HepG2 (cell line): Measurements from ENCODE around the gene SCYGR5. TPM values are rescaled to one million over a fixed set of nuclear protein-coding genes. Genes with fewer than 3 reads are reported as not detected.

Experiments
- EZH2 ChIP-seq: conservative IDR thresholded peaks from 2 replicates; pipeline ENCODE4 v1.6.1; 2012; ENCODE audit warnings: mild to moderate bottlenecking, low read depth, low read length, moderate library complexity
- GZF1 ChIP-seq: sonication (generic); formaldehyde crosslinking; IDR thresholded peaks from 2 replicates; pipeline ENCODE4 v1.5.1; 2020; ENCODE audit warnings: mild to moderate bottlenecking, missing genetic modification reagents
- HNF1A ChIP-seq, 2 experiments: sonication (generic) in 1 of 2; formaldehyde crosslinking in 1 of 2; IDR thresholded peaks; 2 replicates each; pipeline versions ENCODE4 v1.4.0 to v1.6.1; 2016 to 2020; ENCODE audit warnings: borderline replicate concordance in 1 of 2, low read depth in 1 of 2, mild to moderate bottlenecking in 1 of 2, missing genetic modification reagents in 1 of 2
- JUN ChIP-seq: sonication (generic); formaldehyde crosslinking; IDR thresholded peaks from 2 replicates; pipeline ENCODE4 v1.4.0; 2020; ENCODE audit warnings: mild to moderate bottlenecking, missing genetic modification reagents
- KLF11 ChIP-seq: IDR thresholded peaks from 2 replicates; pipeline ENCODE4 v1.6.1; 2016; ENCODE audit warnings: missing compliant biosample characterization
- NR2C2 ChIP-seq: sonication (generic); formaldehyde crosslinking; IDR thresholded peaks from 2 replicates; pipeline ENCODE4 v1.4.0; 2020; ENCODE audit warnings: missing genetic modification reagents, mild to moderate bottlenecking, moderate library complexity, borderline replicate concordance
- NR2F6 ChIP-seq, 2 experiments: IDR thresholded peaks; 2 replicates each; pipeline ENCODE4 v1.6.1; 2016; ENCODE audit warnings: antibody characterized with exemption in 1 of 2, mild to moderate bottlenecking in 1 of 2
- RXRB ChIP-seq: IDR thresholded peaks from 2 replicates; pipeline ENCODE4 v1.6.1; 2016; ENCODE audit warnings: borderline replicate concordance, missing genetic modification reagents, missing compliant biosample characterization
- SAFB2 ChIP-seq: sonication (generic); formaldehyde crosslinking; IDR thresholded peaks from 2 replicates; pipeline ENCODE4 v1.5.1; 2020; ENCODE audit warnings: missing genetic modification reagents, low read depth, mild to moderate bottlenecking, borderline replicate concordance
- ZNF121 ChIP-seq: sonication (generic); formaldehyde crosslinking; IDR thresholded peaks from 2 replicates; pipeline ENCODE4 v1.5.0; 2020; ENCODE audit warnings: mild to moderate bottlenecking, missing genetic modification reagents
- ZNF224 ChIP-seq: sonication (generic); formaldehyde crosslinking; IDR thresholded peaks from 2 replicates; pipeline ENCODE4 v1.5.0; 2020; ENCODE audit warnings: mild to moderate bottlenecking, missing genetic modification reagents
- ZNF530 ChIP-seq: sonication (generic); formaldehyde crosslinking; IDR thresholded peaks from 2 replicates; pipeline ENCODE4 v1.5.0; 2020; ENCODE audit warnings: low read depth, mild to moderate bottlenecking, missing genetic modification reagents
- ZNF563 ChIP-seq: sonication (generic); formaldehyde crosslinking; IDR thresholded peaks from 2 replicates; pipeline ENCODE4 v1.8.0; 2022; ENCODE audit warnings: mild to moderate bottlenecking, moderate library complexity, missing genetic modification reagents
- ZNF670 ChIP-seq: sonication (generic); formaldehyde crosslinking; IDR thresholded peaks from 2 replicates; pipeline ENCODE4 v1.8.0; 2022; ENCODE audit warnings: mild to moderate bottlenecking, missing genetic modification reagents, borderline replicate concordance
- ZSCAN22 ChIP-seq: sonication (generic); formaldehyde crosslinking; IDR thresholded peaks from 2 replicates; pipeline ENCODE4 v1.4.0; 2020; ENCODE audit warnings: mild to moderate bottlenecking, missing genetic modification reagents
- polyA plus RNA-seq, 8 experiments: library from polyadenylated mRNA; depleted of rRNA in 3 of 8; stranded (reverse) in 7 of 8; unstranded in 1 of 8; fragments of >200 nt; fragmentation: Illumina TruSeq in 4 of 8; extraction: Trizol in 4 of 8; gene quantifications; 2 replicates each; pipeline versions ENCODE4 v1.2.1 to v1.2.3, GENCODE V29; 2011 to 2016; ENCODE audit warnings: low read depth in 4 of 8, missing spikeins in 1 of 8, mixed read lengths in 1 of 8; ENCODE audit not compliant: insufficient read depth in 1 of 8
- total RNA-seq, 5 experiments: library from RNA; depleted of rRNA; stranded (reverse); fragments of >200 nt; fragmentation: Illumina TruSeq; extraction: Trizol; gene quantifications; 2 replicates each; pipeline ENCODE4 v1.2.3, GENCODE V29; 2016; ENCODE audit warnings: low read depth in 1 of 5
- TF ChIP-seq, protein P1 (sequence below): fragments of 450-650 bp; IDR thresholded peaks from 2 replicates; pipeline ENCODE4 v1.6.1; 2016
- TF ChIP-seq, protein P2 (sequence below): sonication (generic); formaldehyde crosslinking; IDR thresholded peaks from 2 replicates; pipeline ENCODE4 v1.4.0; 2020; ENCODE audit warnings: missing genetic modification reagents
- TF ChIP-seq, protein P3 (sequence below): sonication (generic); formaldehyde crosslinking; conservative IDR thresholded peaks from 2 replicates; pipeline ENCODE4 v1.8.0; 2022; ENCODE audit warnings: mild to moderate bottlenecking, moderate library complexity, missing genetic modification reagents
- TF ChIP-seq, protein P4 (sequence below): sonication (generic); formaldehyde crosslinking; IDR thresholded peaks from 2 replicates; pipeline ENCODE4 v1.4.0; 2020; ENCODE audit warnings: missing genetic modification reagents

Gene SCYGR5
- total and polyA plus RNA-seq, 2 of the 13 experiments (the other 11 are each of a cell fraction or from before 2014, with no cell fraction given), result not detected

DNA sequence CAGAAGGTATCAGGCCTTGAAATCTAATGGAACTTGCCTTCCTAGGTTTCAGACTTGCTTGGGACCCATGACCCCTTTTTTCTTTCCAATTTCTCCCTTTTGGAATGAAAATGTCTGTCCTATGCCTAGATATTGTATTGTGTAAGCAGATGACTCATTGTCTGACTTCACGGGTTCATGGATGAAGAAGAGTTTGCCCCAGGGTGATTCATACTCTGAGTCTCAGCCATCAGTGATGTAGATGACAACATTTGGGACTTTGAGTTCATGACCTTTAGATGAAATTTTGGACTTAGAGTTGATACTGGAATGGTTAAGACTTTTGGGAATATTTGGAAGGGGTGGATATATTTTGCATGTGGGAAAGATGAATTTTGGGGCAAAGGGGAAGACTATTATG is 11.2 kb upstream of the SCYGR5 start (continued):
- TF ChIP-seq, protein P1, sequence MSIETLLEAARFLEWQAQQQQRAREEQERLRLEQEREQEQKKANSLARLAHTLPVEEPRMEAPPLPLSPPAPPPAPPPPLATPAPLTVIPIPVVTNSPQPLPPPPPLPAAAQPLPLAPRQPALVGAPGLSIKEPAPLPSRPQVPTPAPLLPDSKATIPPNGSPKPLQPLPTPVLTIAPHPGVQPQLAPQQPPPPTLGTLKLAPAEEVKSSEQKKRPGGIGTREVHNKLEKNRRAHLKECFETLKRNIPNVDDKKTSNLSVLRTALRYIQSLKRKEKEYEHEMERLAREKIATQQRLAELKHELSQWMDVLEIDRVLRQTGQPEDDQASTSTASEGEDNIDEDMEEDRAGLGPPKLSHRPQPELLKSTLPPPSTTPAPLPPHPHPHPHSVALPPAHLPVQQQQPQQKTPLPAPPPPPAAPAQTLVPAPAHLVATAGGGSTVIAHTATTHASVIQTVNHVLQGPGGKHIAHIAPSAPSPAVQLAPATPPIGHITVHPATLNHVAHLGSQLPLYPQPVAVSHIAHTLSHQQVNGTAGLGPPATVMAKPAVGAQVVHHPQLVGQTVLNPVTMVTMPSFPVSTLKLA, result no peak
- TF ChIP-seq ZNF224 (CRISPR knock-in tag) (no peak), NR2F6 (IDR thresholded peaks at IDR 0.05) (peak; percentile 67), NR2F6 (CRISPR knock-in tag; IDR thresholded peaks at IDR 0.05) (peak; percentile 66), GZF1 (no peak), EZH2 (no peak), RXRB (CRISPR knock-in tag) (peak; percentile 73; the same call in 1 of the 2 replicates), SAFB2 (CRISPR knock-in tag) (no peak), NR2C2 (CRISPR knock-in tag) (peak; percentile 76; the same call in 1 of the 2 replicates), ZSCAN22 (CRISPR knock-in tag) (no peak), HNF1A (IDR thresholded peaks at IDR 0.05; ENCODE audit: low read depth) (no peak), HNF1A (CRISPR knock-in tag; IDR thresholded peaks at IDR 0.05; ENCODE audit: borderline replicate concordance) (no peak), ZNF563 (CRISPR knock-in tag) (no peak), ZNF121 (no peak), KLF11 (CRISPR knock-in tag) (no peak), ZNF530 (no peak), ZNF670 (CRISPR knock-in tag) (no peak), JUN (CRISPR knock-in tag) (peak; percentile 73)
- TF ChIP-seq, protein P2, sequence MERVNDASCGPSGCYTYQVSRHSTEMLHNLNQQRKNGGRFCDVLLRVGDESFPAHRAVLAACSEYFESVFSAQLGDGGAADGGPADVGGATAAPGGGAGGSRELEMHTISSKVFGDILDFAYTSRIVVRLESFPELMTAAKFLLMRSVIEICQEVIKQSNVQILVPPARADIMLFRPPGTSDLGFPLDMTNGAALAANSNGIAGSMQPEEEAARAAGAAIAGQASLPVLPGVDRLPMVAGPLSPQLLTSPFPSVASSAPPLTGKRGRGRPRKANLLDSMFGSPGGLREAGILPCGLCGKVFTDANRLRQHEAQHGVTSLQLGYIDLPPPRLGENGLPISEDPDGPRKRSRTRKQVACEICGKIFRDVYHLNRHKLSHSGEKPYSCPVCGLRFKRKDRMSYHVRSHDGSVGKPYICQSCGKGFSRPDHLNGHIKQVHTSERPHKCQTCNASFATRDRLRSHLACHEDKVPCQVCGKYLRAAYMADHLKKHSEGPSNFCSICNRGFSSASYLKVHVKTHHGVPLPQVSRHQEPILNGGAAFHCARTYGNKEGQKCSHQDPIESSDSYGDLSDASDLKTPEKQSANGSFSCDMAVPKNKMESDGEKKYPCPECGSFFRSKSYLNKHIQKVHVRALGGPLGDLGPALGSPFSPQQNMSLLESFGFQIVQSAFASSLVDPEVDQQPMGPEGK (CRISPR knock-in tag), result no peak
- TF ChIP-seq, protein P3, sequence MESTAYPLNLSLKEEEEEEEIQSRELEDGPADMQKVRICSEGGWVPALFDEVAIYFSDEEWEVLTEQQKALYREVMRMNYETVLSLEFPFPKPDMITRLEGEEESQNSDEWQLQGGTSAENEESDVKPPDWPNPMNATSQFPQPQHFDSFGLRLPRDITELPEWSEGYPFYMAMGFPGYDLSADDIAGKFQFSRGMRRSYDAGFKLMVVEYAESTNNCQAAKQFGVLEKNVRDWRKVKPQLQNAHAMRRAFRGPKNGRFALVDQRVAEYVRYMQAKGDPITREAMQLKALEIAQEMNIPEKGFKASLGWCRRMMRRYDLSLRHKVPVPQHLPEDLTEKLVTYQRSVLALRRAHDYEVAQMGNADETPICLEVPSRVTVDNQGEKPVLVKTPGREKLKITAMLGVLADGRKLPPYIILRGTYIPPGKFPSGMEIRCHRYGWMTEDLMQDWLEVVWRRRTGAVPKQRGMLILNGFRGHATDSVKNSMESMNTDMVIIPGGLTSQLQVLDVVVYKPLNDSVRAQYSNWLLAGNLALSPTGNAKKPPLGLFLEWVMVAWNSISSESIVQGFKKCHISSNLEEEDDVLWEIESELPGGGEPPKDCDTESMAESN (CRISPR knock-in tag), result no peak
- TF ChIP-seq, protein P4, sequence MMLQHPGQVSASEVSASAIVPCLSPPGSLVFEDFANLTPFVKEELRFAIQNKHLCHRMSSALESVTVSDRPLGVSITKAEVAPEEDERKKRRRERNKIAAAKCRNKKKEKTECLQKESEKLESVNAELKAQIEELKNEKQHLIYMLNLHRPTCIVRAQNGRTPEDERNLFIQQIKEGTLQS (CRISPR knock-in tag), result peak; percentile 84
